Panc1 (cell line): ENCODE data around the gene NCS1. TPM values are rescaled to one million over a fixed set of nuclear protein-coding genes. Genes with fewer than 3 reads are reported as not detected.

Source experiments
- ATAC-seq: fragments of 200-7000 bp; cut with Tn5 transposase; 2 replicates; pipeline ENCODE4 v1.9.1; 2020; ENCODE audit warnings: mild to moderate bottlenecking, moderate library complexity
- BruUV-seq: library from RNA; stranded (reverse); fragments of 400-500 nt; replicated peaks from 2 replicates; lab custom pipeline; 2021; lab: Mats Ljungman, UMichigan
- CTCF ChIA-PET: fragments of 300-600 bp; sonication (Branson Sonifier 250); formaldehyde crosslinking; loops from one replicate; lab custom pipeline; 2022; ENCODE audit warnings: antibody characterized with exemption; lab: Charles Lee
- POLR2A ChIA-PET: fragments of 300-600 bp; sonication (Branson Sonifier 250); formaldehyde crosslinking; loops from one replicate; lab custom pipeline; 2022; ENCODE audit warnings: antibody characterized with exemption; lab: Charles Lee
- DNase-seq: peaks from one replicate; pipeline ENCODE4 v3.0.0-alpha.2; 2010; ENCODE audit warnings: low read depth, low spot score
- H3K27ac ChIP-seq: 2 replicates; pipeline ENCODE4 v1.5.1; 2011; ENCODE audit warnings: mild to moderate bottlenecking, low read length, inconsistent platforms
- H3K27me3 ChIP-seq: fragments of 200-500 bp; sonication (Bioruptor generic); 2 replicates; pipeline ENCODE4 v1.6.0; 2014; ENCODE audit warnings: low read length, inconsistent platforms; ENCODE audit not compliant: control insufficient read depth, insufficient read depth
- H3K36me3 ChIP-seq: fragments of 200-500 bp; sonication (Bioruptor generic); 2 replicates; pipeline ENCODE4 v1.5.1; 2014; ENCODE audit warnings: inconsistent platforms, mild to moderate bottlenecking, low read length, moderate library complexity; ENCODE audit not compliant: control insufficient read depth, insufficient read depth
- H3K4me1 ChIP-seq: 2 replicates; pipeline ENCODE4 v1.5.1; 2011; ENCODE audit warnings: inconsistent platforms, mild to moderate bottlenecking, low read length, moderate library complexity; ENCODE audit not compliant: control insufficient read depth, insufficient read depth
- H3K4me3 ChIP-seq, 2 experiments: 2 replicates each; pipeline ENCODE4 v1.5.1; 2011 to 2012; ENCODE audit warnings: low read depth in 2 of 2, low read length in 2 of 2, mild to moderate bottlenecking in 2 of 2, inconsistent platforms in 1 of 2, moderate library complexity in 1 of 2
- H3K9me3 ChIP-seq: fragments of 200-500 bp; sonication (Bioruptor generic); 2 replicates; pipeline ENCODE4 v1.5.1; 2014; ENCODE audit warnings: low read depth, mild to moderate bottlenecking, inconsistent platforms, low read length, moderate library complexity; ENCODE audit not compliant: control insufficient read depth, insufficient read depth
- CTCF ChIP-seq: fragments of 450-650 bp; IDR thresholded peaks from 2 replicates; pipeline ENCODE4 v1.5.1; 2017; ENCODE audit warnings: mild to moderate bottlenecking
- POLR2AphosphoS5 ChIP-seq: IDR thresholded peaks from 2 replicates; pipeline ENCODE4 v1.6.1; 2012; ENCODE audit warnings: mild to moderate bottlenecking, low read depth, low read length, moderate library complexity
- REST ChIP-seq, 2 experiments: IDR thresholded peaks; 2 replicates each; pipeline ENCODE4 v1.6.1; 2011 to 2012; ENCODE audit warnings: low read depth in 2 of 2, control low read depth in 1 of 2, low read length in 1 of 2, mild to moderate bottlenecking in 1 of 2, moderate library complexity in 1 of 2; ENCODE audit not compliant: insufficient read depth in 1 of 2
- SIN3A ChIP-seq: IDR thresholded peaks from 2 replicates; pipeline ENCODE4 v1.6.1; 2012; ENCODE audit warnings: low read depth, mild to moderate bottlenecking, low read length, moderate library complexity, borderline replicate concordance; ENCODE audit not compliant: insufficient read depth
- TCF7L2 ChIP-seq: IDR thresholded peaks from 2 replicates; pipeline ENCODE4 v1.6.1; 2011; ENCODE audit warnings: mild to moderate bottlenecking, low read depth, low read length, inconsistent platforms
- in situ Hi-C: cut with HindIII; loops from 2 replicates; pipeline ENCODE4 v1.10.0; 2016; ENCODE audit warnings: low sequenced_read_pairs, low pct_unique_long_range_greater_than_20kb
- intact Hi-C: fragments of 100-400 bp; cut with micrococcal nuclease; formaldehyde crosslinking; loops from one replicate; pipeline ENCODE4 v1.10.0; 2022; ENCODE audit not compliant: unreplicated experiment
- total RNA-seq: library from RNA; stranded (reverse); gene quantifications from one replicate; pipeline ENCODE4 v1.2.1, GENCODE V29; 2021; ENCODE audit not compliant: unreplicated experiment

NCS1 gene
- total RNA-seq, 1 experiment from 2014 or later, result 31.6 TPM

DNA sequence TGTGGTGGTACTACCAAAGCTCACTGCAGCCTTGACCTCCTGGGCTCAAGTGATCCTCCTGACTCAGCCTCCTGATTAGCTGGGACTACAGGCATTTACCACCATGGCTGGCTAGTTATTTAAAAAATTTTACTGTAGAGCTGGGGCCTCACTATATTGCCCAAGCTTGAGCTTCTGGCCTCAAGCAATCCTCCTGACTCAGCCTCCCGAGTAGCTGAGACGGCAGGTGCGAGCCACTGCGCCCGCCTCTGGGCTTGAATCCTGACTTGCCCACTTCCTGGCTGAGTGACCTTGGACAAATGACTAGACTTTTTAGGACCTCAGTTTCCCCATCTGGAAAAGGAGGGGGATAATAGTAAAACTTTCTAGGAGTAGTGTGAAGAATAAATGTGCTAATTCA lies 32.1 kb downstream of the NCS1 start:
- BruUV-seq, result no TSS peak
- in situ Hi-C loops (no loop called here), intact Hi-C loops (no loop called here)
- ChIA-PET CTCF (no interaction called here), POLR2A (no interaction called here)
- TF ChIP-seq SIN3A, result no peak
- TF ChIP-seq POLR2AphosphoS5, result no peak
- Histone ChIP-seq H3K36me3 (no peaks in the 10 kb centered on the region), H3K4me3 (no peak overlapping the region), H3K4me1 (no peaks in the 10 kb centered on the region), H3K9me3 (no peaks in the 10 kb centered on the region), H3K27ac (no peak overlapping the region), H3K27me3 (no peaks in the 10 kb centered on the region)
- ATAC-seq (no peak), DNase-seq (no peak)

DNA sequence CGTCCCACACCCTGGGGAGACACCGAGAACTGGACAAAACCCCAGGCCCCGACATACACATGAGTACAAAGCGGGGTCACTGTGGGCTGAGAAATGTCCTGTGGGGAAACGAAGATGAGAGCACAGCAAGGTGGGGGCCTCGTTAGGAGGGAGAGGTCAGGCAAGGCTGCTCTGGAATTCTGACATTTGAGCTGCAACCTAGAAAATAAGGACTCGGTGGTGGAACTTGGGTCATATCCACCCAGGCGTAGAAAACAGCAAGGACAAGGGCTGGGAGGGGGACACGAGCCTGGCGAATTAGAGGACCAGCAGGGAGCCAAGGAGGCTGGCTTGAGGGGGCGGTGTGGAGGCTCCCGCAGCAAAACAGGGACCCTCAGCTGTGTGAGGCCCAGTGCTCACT lies 32.8 kb downstream of the NCS1 start:
- Histone ChIP-seq H3K27me3 (no peaks in the 10 kb centered on the region), H3K36me3 (no peaks in the 10 kb centered on the region), H3K4me1 (no peaks in the 10 kb centered on the region), H3K27ac (no peak overlapping the region), H3K9me3 (no peaks in the 10 kb centered on the region), H3K4me3 (no peak overlapping the region)
- in situ Hi-C loops, result no loop called here
- DNase-seq, result no peak
- TF ChIP-seq REST (IDR thresholded peaks at IDR 0.05; ENCODE audit: insufficient read depth in 1 of 2, low read depth in 2 of 2, low read length in 1 of 2) (no peak), CTCF (no peak), SIN3A (no peak), POLR2AphosphoS5 (no peak), TCF7L2 (no peak)
- ATAC-seq, result no peak
- no TSS peak for BruUV-seq
- ChIA-PET CTCF (interaction anchor here (0.7 kb wide), 1 partner anchor 31 kb away, joined by 6 read pairs; no protein-coding TSS in a partner anchor), POLR2A (interaction anchor here (0.5 kb wide), 1 partner anchor 142 kb away, joined by 5 read pairs; no protein-coding TSS in a partner anchor)
- intact Hi-C loops, result no loop called here

DNA sequence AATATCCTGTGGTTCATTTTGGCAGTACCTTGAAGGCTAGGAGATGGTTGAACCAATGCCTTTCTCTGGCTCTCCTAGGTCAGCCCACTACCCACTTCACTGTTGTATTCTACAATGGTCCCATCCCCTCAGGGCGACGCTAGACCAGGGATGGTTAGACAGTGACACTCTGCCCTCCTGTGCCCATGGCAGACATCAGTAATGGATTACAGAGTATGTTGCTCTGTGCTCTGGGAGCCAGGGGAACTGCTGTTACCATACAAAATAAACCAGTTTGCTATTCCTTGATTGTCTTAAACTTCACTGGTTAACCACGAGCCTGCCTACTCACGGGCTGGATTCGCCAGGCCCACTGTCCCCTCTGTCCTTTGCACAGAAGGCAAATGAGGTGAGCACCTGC lies 33.7 kb downstream of the NCS1 start:
- DNase-seq, result no peak
- in situ Hi-C loops (no loop called here), intact Hi-C loops (no loop called here)
- no TSS peak for BruUV-seq
- no peak overlapping the region for H3K4me3 ChIP-seq
- H3K27ac ChIP-seq, result no peak overlapping the region
- TF ChIP-seq TCF7L2 (no peak), REST (IDR thresholded peaks at IDR 0.05; ENCODE audit: insufficient read depth in 1 of 2, low read depth in 2 of 2, low read length in 1 of 2) (no peak), CTCF (no peak), POLR2AphosphoS5 (no peak), SIN3A (no peak)
- CTCF ChIA-PET, result interaction anchor here (0.7 kb wide), 1 partner anchor 456 kb away, joined by 7 read pairs; no protein-coding TSS in a partner anchor
- no peak for ATAC-seq
- no peaks in the 10 kb centered on the region for H3K9me3 ChIP-seq
- no peaks in the 10 kb centered on the region for H3K27me3 ChIP-seq
- POLR2A ChIA-PET, result interaction anchor here (0.5 to 0.6 kb wide), 2 partner anchors 170 to 459 kb away, joined by 4 read pairs; partner anchors contain the start of gene PRDM12
- H3K36me3 ChIP-seq, result no peaks in the 10 kb centered on the region
- H3K4me1 ChIP-seq, result no peaks in the 10 kb centered on the region
